ENCODE results near the gene GPHN.
A peak's percentile ranks its signal among the peaks of the same experiment; 100 is the strongest.
"Not testable (repeated sequence)": the region's sequence is repeated elsewhere in the genome, so short reads cannot be mapped to it uniquely, and the experiment has no call there.

The GPHN gene

DNA sequence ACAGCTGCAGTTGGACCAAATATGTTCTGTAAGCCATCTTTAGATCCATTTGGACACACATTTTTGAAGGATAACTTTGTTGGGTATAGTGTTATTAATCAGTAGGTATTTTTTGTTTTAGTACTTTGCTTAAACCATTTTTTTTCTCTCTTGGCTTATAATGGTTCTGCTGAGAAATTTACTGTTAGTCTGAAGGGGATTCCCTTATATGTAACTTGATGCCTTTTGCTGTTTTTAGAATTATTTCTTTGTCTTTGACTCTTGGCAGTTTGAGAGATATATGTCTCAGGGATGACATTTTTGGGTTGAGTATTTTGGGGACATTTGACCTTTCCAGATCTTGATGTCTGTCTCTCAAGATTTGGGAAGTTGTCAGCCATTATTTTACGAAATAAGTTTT is 169.8 kb downstream of the GPHN start:
- no peak for DNase-seq

DNA sequence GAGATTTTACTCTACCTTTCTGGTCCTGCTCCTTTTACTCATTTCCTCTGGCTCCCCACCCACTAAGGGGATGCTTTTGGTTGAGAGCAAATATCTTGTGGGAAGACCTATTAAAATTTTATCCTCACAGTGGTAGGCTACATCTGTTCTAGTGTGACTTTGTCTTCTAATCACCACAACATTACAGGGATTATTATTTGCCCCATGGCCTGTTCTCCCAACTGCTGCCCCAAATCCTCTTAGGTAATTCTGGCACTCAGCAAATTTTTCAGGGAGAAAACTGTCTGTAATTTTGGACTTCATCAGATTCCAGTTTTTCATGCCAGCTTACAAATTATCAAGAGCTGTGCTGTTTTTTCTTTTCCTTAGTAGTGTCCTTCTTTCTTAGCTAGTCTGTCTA is 172.3 kb downstream of the GPHN start:
- no peak for DNase-seq

- DNase-seq = no peak
Observed at GRCh38 chr14:66696326-66696725, 188.4 kb downstream of the GPHN start.

- DNase-seq = no peak
Observed at GRCh38 chr14:66698503-66698902, 190.6 kb downstream of the GPHN start.

DNA sequence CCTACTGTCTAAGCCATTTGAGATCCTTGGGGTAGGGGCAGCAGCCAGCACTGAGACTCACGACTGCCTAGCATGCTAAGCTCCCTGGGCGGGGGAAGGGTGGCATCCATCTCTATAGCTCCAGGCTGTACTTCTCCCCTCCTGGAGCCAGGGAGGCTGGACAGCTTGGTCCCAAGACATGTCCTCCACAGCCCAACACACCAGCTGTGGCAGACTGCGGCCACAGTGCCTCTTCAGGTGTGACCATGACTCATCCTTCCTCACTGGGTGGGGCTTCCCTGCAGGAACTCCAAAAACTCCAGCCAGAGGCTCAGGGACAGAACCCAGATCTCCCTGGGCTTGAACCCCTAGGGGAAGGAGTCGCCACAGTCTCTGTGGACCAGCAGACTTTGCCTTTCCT is 193.9 kb downstream of the GPHN start:
- no peak for DNase-seq

GRCh38 chr14:66708267-66708666 is 200.3 kb downstream of the GPHN start:
- DNase-seq = no peak

DNA sequence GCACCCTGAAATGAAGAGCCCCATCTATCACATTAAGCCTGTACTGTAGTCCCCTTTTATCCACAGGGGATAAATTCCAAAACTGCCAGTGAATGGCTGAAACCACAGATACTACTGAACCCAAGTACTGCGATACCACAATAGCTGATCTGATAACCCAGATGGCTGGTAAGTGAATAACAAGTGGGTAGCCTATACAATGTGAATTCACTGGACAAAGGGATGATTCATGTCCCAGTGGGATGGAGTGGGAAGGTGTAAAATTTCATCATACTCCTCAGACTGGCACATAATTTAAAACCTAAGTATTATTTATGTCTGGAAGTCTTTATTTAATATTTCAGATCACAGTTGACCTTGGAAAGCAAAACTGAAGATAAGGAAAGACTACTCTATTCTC is 201.3 kb downstream of the GPHN start:
- no peak for DNase-seq

DNA sequence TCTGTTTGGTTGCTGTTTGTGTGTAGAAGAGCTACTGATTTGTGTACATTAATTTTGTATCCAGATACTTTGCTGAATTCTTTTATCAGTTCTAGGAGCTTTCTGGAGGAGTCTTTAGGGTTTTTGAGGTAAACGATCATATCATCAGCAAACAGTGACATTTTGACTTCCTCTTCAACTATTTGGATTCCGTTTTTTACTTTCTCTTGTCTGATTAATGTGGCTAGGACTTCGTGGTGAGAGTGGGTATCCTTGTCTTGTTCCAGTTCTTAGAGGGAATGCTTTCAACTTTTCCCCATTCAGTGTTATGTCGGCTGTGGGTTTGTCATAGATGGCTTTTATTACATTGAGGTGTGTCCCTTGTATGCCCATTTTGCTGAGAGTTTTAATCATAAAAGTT is 206.3 kb downstream of the GPHN start:
- peak in 1 of 5 experiments; percentile 9 for DNase-seq

GRCh38 chr14:66715313-66715712 is 207.4 kb downstream of the GPHN start:
- peak in 1 of 5 experiments; percentile 55 for DNase-seq

DNA sequence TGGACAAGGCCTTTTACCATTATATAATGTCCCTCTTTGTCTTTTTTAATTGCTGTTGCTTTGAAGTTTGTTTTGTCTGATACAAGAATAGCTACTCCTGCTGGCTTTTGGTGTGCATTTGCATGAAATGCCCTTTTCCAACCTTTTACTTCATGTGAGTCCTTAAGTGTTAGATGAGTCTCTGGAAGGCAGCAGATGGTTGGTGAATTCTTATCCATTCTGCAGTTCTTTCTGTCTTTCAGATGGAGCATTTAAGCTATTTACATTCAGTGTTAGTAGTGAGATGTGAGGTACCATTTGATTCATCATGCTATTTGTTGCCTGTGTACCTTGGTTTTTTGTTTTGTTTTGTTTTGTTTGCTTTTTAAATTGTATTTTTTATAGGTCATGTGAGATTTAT is 208.3 kb downstream of the GPHN start:
- DNase-seq = no peak

DNA sequence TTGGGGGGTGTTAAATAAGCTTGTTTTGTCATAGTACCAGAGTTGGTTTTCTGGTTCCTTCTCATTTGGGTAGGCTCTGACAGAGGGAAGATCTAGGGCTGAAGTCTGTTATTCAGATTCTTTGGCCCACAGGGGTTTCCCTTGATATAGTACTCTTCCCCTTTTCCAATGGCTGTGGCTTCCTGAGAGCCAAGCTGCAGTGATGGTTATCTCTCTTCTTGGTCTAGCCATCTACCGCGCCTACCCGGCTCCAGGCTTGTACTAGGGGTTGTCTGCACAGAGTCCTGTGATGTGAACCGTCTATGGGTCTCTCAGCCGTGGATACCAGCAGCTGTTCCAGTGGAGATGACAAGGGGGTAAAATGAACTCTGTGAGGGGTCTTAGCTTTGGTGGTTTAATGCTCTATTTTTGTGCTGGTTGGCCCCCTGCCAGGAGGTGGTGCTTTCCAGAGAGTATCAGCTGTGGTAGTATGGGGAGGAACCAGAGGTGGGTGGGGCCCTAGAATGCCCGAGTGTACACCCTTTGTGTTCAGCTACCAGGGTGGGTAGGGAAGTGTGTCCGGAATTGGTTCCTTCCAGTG is 209.7 kb downstream of the GPHN start:
- no peak for DNase-seq

DNA sequence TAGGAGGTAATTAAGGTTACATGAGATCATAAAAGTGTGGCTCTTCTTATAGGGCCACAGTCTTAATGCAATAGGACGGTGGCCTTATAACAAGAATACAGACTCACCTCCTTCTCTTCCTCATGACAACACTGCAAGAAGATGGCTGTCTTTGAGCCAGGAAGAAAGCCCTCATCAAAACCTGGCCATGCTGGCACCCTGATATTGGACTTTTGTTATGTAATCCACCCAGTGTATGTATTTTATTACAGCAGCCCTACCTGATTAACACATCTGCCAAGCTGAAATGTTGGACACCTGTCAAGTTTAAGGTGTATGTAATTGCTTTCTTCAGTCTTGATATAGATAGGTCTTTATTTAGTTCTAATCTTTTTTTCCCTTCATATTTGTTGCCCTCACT is 217.0 kb downstream of the GPHN start:
- DNase-seq = no peak

- DNase-seq = not testable (repeated sequence)
Observed at GRCh38 chr14:66731298-66731697, 223.4 kb downstream of the GPHN start.

DNA sequence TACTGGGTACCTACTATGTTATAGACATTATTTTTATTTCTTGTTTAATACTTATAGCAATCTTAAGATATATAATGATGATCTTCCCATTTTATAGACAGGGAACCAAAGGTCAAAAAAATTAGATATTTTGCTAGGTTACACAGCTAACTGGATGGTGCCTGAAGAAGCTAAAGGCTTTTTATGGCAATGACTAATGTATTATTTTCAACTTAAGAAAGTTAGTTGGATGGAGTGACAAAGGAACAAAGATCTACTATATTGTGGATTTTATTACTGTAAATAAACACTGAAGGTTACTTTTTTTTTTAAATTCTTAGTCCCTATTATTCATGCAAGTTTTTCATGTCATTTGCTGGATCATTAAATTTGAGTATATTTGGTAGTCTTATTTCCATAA is 227.9 kb downstream of the GPHN start:
- no peak for DNase-seq

GRCh38 chr14:66739826-66740225 is 231.9 kb downstream of the GPHN start:
- DNase-seq = no peak

GRCh38 chr14:66745078-66745477 is 237.1 kb downstream of the GPHN start:
- DNase-seq = no peak

DNA sequence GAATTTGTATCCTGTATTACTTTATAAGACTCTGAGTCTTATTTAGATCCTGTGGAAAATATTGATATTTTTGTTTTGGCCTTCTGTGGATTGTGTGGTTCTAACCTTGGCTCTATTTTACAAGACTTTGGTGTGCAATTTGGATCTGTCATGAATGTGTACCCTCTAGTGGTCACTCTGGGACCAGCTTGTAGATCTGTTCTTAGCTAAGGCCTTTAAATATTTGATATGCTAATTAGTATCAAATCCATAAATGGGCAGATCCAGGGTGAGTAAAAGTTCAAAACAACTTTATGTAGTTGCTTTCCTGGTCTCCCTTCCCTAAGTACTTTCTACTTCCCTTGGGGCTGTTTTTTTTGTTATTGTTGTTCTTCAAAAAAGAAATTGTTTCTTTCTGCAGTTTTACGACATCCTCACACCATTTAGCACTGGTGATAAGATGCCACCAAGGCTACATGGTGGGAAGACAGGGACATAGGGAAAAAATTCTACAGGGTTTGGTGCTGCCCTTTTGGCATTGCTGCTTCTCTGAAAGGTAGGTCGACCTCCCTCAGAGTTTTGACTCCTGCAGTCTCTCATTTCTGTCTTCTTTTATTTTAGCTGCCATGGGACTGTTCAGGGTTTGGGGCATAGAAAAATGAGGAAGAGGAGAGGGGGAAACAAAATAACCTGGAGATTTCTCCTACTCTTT is 238.5 kb downstream of the GPHN start:
- DNase-seq = peak in 1 of 5 experiments; percentile 31

DNA sequence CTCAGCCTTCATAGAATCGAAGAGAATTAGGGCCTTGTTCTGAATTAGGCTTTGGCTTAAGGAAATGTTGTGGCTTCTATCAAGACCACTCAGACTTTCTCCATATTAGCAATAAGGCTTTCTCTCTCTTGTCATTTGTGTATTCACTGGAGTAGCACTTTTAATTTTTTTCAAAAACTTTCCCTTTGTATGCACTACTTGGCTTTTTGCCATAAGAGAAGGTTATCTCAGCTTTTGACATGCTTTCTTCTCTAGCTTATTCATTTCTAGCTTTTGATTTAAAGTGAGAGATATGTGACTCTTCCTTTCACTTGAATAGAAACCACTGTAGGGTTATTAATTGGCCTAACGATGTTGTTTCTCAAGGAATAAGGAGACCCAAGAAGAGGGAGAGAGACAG is 244.2 kb downstream of the GPHN start:
- DNase-seq = peak in 1 of 5 experiments; percentile 70

GRCh38 chr14:66758031-66758613 is 250.2 kb downstream of the GPHN start:
- no peak for DNase-seq

GRCh38 chr14:66772146-66772545 is 264.2 kb downstream of the GPHN start:
- no peak for DNase-seq

DNA sequence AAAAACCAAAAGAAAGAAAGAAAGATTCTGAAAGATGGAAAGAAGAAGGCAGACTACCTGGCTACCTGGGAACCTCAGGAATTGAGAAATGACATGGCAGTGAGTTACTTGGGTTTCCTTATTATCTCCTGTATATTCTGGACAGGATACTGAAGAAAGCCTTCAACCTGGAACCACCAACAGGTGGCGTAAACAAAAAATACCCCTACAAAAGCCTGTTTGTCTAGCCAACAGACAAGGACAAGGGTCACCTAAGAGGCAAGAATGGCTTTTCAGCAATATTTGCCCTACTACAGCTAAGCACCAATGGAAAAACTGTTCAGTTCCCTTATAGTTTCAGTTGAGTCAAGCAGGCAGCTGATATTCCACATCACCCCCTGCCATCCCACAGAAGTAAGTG is 274.9 kb downstream of the GPHN start:
- DNase-seq = no peak

- DNase-seq = no peak
Observed at GRCh38 chr14:66790101-66790500, 282.2 kb downstream of the GPHN start.

DNA sequence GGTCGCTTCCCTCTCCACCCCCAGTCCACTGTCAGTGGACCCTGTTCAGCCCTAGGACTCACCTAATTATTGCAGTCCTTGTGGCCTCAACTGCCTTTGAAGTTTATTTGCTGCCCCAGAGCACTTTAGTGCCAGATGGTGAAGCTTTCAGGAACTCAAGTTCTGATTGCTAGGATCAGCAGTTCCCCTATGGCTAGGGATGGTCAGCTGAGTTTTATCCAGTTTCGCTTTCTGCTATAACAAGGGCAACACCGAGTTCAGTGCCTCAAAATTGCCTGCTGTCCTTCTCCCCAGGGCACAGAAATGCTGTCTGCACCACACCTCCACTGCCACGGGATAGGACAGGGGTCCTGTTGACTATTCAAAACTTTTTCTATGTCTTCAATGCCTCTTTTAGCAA is 295.0 kb downstream of the GPHN start:
- DNase-seq = no peak

- no peak for DNase-seq
Observed at GRCh38 chr14:66804141-66804540, 296.2 kb downstream of the GPHN start.

GRCh38 chr14:66813636-66814035 is 305.7 kb downstream of the GPHN start:
- DNase-seq = no peak
